Activated CD4-positive, alpha-beta memory T cell treated with anti-CD3 and anti-CD28 coated beads, Interleukin-2, amount 10 ng/mL, durations not matched to agents 7 days and 5 days (primary cell): ENCODE results near the gene MBIP. TPM values are rescaled to one million over a fixed set of nuclear protein-coding genes. Genes with fewer than 3 reads are reported as not detected.

Experiments
- CTCF ChIA-PET: fragments of 350-600 bp; sonication (Branson Sonifier 250); formaldehyde crosslinking; loops from one replicate; lab custom pipeline; 2021; ENCODE audit warnings: antibody characterized with exemption, inconsistent platforms; lab: Charles Lee
- POLR2A ChIA-PET: fragments of 350-600 bp; sonication (Branson Sonifier 250); formaldehyde crosslinking; loops from one replicate; lab custom pipeline; 2021; ENCODE audit warnings: antibody characterized with exemption; lab: Charles Lee
- DNase-seq: peaks from one replicate; pipeline ENCODE4 v3.0.0-alpha.2; 2020
- H3K27ac Mint-ChIP-seq: one replicate; pipeline ENCODE4 v1.8.0; 2021; ENCODE audit warnings: mild to moderate bottlenecking, mixed read lengths
- H3K27me3 Mint-ChIP-seq: one replicate; pipeline ENCODE4 v1.8.0; 2021; ENCODE audit warnings: mixed read lengths
- H3K36me3 Mint-ChIP-seq: one replicate; pipeline ENCODE4 v1.8.0; 2021; ENCODE audit warnings: low read depth, mixed read lengths
- H3K4me1 Mint-ChIP-seq: one replicate; pipeline ENCODE4 v1.8.0; 2021; ENCODE audit warnings: mixed read lengths
- H3K4me3 Mint-ChIP-seq: one replicate; pipeline ENCODE4 v1.8.0; 2021; ENCODE audit warnings: mild to moderate bottlenecking, mixed read lengths
- H3K9me3 Mint-ChIP-seq: one replicate; pipeline ENCODE4 v1.8.0; 2021; ENCODE audit warnings: mixed read lengths
- total RNA-seq, 2 experiments: library from RNA; stranded (reverse); gene quantifications; one replicate each; pipeline ENCODE4 v1.2.3, GENCODE V29; 2021

The MBIP gene
- total RNA-seq, 2 experiments from 2014 or later = 20.2 to 24.6 TPM

DNA sequence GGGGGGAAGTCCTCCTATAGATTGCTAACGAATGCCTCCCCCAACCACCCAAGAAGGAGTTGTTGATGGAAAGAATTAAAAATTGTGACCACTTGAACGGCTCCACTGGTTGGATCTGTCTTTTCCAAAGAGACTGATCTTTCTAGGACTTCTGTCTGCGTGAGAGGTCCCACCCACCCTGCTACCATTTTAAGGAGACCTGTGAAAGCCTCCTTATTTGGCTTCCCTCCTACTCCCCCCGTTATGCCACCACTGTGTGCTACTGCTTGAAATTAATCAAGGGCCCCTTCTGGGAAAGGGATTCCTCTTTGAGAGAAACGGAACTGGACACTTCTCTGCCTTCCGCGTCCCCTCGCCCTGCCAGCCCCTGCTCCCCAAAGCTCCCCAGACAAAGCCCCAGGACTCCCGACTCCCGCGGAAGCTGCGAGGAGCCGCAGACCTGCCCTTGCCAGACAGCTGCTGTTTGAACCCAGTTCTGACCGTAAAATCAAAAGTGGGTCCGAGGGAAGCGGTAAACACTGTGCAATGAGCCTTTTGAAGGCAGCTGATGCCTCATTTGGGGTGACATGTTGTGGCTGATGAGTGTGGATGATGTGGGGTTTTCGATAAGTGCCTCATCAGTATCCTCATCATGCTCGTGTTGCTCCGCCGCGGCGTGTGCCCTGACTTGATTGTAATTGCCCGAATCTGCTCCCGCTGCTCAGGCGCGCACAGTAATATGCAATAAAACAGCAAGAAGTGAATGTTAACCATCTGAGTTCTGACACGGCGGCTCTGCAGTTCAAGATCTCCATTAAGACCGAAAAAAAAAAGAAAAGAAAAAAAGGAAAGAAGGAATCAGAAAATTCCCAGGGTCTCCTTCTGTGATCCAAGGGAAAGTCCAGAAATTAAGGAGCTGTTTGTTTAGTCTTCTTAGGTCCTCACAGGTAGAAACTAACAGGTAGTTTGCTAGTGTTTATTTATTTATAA, 48.2 kb downstream of the MBIP start:
- peak; percentile 16 for DNase-seq
- H3K27me3 Mint-ChIP-seq = peaks cover 49% of the 10 kb centered on the region
- H3K4me1 Mint-ChIP-seq = peaks cover 11% of the 10 kb centered on the region
- POLR2A ChIA-PET = no interaction called here
- CTCF ChIA-PET = no interaction called here
- H3K36me3 Mint-ChIP-seq = no peaks in the 10 kb centered on the region
- no peak overlapping the region for H3K27ac Mint-ChIP-seq
- no peaks in the 10 kb centered on the region for H3K9me3 Mint-ChIP-seq
- peak overlapping the region; percentile 37 for H3K4me3 Mint-ChIP-seq

DNA sequence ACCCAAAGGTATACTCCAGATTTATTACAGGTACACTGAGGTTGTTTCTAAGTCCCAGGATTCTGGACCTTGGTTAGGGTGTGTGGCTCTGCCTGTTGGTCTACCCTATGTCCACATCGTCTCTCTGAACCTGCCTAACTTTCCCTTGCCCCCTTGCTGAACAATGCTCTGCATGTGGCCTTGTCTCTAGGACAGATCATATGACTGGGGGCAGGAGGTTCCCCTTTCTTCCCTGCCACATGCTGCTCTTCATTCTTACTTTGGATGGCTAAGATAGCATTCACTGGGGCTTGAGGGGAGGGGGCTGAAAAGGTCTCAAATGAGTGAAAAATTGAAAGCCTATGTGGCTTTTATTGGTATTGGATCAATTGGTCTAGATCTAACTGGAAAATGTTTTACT, 49.2 kb downstream of the MBIP start:
- Mint-ChIP-seq H3K4me1 (peaks cover 11% of the 10 kb centered on the region), H3K36me3 (no peaks in the 10 kb centered on the region), H3K27ac (no peak overlapping the region), H3K9me3 (no peaks in the 10 kb centered on the region), H3K4me3 (no peak overlapping the region), H3K27me3 (peaks cover 44% of the 10 kb centered on the region)
- DNase-seq = no peak
- POLR2A ChIA-PET = no interaction called here
- CTCF ChIA-PET = no interaction called here

DNA sequence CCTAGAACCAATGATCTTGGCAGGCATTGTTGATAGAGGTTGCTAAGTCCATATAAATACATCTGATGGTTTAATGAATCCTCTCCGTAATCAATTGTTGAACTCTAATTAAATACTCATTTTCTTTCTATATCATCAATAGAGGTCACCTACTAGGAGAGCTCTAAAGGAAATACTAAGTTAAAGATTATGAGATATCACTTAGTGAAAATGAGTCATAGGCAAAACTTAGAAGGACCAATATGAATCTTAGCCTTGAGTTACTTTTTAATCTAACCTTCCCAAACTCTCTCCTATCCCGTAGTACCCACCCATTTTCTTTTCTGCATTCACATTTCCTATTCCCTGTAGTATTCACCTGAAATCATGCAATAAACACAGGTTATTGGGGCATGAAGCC, 50.2 kb downstream of the MBIP start:
- H3K27me3 Mint-ChIP-seq = peaks cover 47% of the 10 kb centered on the region
- H3K4me1 Mint-ChIP-seq = peaks cover 11% of the 10 kb centered on the region
- H3K36me3 Mint-ChIP-seq = no peaks in the 10 kb centered on the region
- ChIA-PET POLR2A (no interaction called here), CTCF (no interaction called here)
- no peak overlapping the region for H3K27ac Mint-ChIP-seq
- no peak overlapping the region for H3K4me3 Mint-ChIP-seq
- no peak for DNase-seq
- no peaks in the 10 kb centered on the region for H3K9me3 Mint-ChIP-seq

DNA sequence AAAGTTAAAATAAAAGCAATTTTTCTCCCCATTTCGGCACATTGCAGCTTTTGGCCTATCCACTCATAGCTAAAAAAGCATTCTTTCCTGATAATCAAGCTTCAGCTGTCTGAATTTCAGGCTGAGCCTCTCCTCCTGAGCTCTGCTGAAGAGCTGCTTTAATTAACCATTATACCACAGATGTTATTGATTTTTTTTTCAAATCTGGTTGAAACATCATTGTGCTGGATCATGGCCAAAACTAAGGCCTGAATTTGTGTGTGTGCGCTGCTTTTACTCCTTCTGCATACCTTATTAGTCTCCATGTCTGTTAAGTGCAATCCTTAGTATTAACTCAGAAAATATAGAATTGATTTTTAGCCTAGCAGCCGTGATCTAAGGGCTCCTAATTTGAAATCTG, 52.3 kb downstream of the MBIP start:
- DNase-seq = no peak
- no peak overlapping the region for H3K4me3 Mint-ChIP-seq
- POLR2A ChIA-PET = no interaction called here
- H3K36me3 Mint-ChIP-seq = no peaks in the 10 kb centered on the region
- CTCF ChIA-PET = no interaction called here
- H3K4me1 Mint-ChIP-seq = peaks cover 10% of the 10 kb centered on the region
- peaks cover 33% of the 10 kb centered on the region for H3K27me3 Mint-ChIP-seq
- no peaks in the 10 kb centered on the region for H3K9me3 Mint-ChIP-seq
- H3K27ac Mint-ChIP-seq = no peak overlapping the region

DNA sequence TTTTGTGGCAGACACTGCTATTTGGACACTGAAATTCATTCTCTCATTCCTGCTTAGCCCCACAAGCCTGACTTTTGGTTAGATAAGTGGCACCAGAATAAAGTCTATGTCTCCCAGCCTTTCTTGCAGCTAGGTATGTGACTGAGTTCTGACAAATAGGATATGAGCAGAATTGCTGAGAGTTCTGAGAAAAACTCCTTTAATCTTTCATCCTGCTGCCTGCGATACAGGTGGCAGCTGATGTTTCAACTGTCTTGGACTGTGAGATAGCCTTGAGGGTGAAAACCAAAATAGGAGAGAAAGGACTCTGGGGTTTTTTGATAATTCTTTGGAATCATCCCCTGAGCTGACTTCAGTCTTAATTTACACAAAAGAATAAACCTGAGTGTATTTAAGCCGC, 55.8 kb downstream of the MBIP start:
- H3K9me3 Mint-ChIP-seq = no peaks in the 10 kb centered on the region
- no peak overlapping the region for H3K27ac Mint-ChIP-seq
- H3K4me1 Mint-ChIP-seq = no peaks in the 10 kb centered on the region
- H3K4me3 Mint-ChIP-seq = no peak overlapping the region
- ChIA-PET POLR2A (no interaction called here), CTCF (no interaction called here)
- H3K36me3 Mint-ChIP-seq = no peaks in the 10 kb centered on the region
- DNase-seq = no peak
- H3K27me3 Mint-ChIP-seq = peaks cover 9% of the 10 kb centered on the region

DNA sequence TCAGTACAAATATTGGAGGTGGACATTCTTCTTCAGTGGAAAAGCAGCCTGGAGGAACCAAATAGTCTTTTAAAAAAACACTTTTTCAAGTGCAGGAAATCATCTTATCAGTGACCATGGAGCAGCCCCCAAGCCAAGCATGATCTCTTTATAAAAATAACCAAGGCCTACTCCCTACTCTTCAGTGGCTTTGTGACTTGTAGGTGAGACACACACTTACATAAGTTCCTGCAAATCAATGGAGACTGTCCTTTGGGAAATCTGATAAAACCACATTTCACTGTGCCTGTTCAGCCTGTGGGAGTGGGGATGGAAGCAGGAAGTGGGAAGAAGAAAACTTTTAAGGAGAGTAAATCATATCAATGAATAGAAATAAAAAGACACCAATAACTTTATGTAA, 56.3 kb downstream of the MBIP start:
- no peaks in the 10 kb centered on the region for H3K9me3 Mint-ChIP-seq
- H3K4me3 Mint-ChIP-seq = no peak overlapping the region
- no peaks in the 10 kb centered on the region for H3K4me1 Mint-ChIP-seq
- H3K27me3 Mint-ChIP-seq = peaks cover 9% of the 10 kb centered on the region
- CTCF ChIA-PET = no interaction called here
- no peaks in the 10 kb centered on the region for H3K36me3 Mint-ChIP-seq
- POLR2A ChIA-PET = no interaction called here
- no peak overlapping the region for H3K27ac Mint-ChIP-seq
- no peak for DNase-seq

DNA sequence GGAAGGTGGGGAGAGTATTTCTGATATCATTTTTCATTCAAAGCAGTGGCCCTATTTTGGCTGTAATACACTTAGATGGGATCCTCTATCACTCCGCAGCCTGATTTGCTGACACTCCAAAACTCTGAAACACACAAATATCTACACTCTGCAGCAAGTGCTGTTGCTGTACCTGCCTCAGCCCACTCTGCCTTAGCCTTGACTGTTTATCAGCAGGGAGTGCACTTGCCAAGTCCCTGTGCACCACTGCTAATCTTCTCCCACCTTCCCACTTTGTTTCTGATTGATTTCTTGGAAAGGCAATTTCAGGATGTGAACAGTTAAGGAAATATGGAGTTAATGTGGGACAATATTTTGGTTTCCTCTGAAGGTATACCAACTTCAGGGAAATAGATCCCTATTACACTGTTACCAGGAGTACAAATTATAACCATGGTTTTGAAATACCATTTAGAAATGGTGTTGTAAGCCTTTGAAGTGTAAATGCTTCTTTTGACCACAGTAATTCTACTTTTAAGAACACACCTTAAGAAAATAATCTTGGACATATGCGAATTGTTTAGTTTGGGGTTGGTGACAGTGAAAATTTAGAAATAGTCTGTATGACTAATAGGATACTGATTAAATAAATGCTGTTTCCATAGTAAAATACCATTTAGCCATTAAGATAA, 59.3 kb downstream of the MBIP start:
- Mint-ChIP-seq H3K4me1 (no peaks in the 10 kb centered on the region), H3K27me3 (peaks cover 6% of the 10 kb centered on the region), H3K36me3 (no peaks in the 10 kb centered on the region), H3K27ac (no peak overlapping the region), H3K9me3 (no peaks in the 10 kb centered on the region), H3K4me3 (no peak overlapping the region)
- CTCF ChIA-PET = no interaction called here
- no peak for DNase-seq
- POLR2A ChIA-PET = no interaction called here

DNA sequence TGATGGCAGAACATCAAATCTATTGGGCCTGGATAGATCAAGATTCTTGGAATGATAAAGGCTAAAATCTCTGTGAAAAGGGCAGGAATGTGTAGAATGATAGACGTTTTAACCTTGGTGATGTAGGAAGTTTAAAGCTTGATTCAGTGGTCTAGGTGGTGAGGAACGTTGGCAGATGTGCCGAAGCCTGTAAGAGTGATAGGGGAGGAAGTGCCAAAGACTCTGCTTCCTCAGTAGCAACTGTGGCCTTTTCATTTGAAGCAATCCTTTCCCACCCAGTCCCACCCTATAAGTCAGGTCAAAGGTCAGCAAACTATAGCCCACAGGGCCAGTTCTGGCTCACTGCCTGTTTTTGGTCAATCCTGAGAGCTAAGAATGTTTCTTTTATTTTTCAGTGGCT, 62.2 kb downstream of the MBIP start:
- Mint-ChIP-seq H3K36me3 (no peaks in the 10 kb centered on the region), H3K9me3 (no peaks in the 10 kb centered on the region), H3K27me3 (peaks cover 3% of the 10 kb centered on the region), H3K4me1 (no peaks in the 10 kb centered on the region), H3K4me3 (no peak overlapping the region), H3K27ac (no peak overlapping the region)
- POLR2A ChIA-PET = no interaction called here
- no peak for DNase-seq
- CTCF ChIA-PET = no interaction called here

DNA sequence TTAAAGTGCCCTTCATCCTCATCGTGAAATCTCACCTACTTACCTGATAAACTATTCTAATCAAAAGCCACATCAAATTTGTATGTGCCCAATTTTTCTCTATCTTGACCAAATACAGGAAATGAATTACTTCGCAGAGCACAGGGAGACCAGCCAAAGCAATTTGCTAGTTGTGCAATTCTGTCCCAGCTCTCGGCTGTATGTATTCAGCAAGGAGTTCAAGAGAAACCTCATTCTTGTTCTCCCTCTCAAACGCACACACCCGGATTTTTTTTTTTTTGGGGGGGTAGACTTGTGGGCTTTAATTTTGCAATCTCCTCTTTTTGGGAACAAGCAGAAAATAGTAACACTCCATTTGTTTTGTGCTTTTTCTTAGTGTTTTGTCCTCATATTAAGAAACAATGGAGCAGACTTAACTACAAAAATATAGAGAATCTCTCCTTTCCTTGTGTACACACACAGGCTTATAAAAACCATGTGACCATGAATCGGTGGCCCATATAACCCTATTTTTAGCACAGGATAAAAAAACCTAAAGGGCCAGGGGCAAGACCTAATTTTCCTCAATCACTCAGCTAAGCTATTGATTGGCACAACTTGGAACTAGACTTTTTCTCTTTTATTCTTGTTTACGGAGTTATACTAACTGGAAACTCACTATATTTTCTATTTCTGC, 64.2 kb downstream of the MBIP start:
- ChIA-PET POLR2A (no interaction called here), CTCF (no interaction called here)
- no peaks in the 10 kb centered on the region for H3K9me3 Mint-ChIP-seq
- no peaks in the 10 kb centered on the region for H3K4me1 Mint-ChIP-seq
- no peaks in the 10 kb centered on the region for H3K36me3 Mint-ChIP-seq
- no peak overlapping the region for H3K4me3 Mint-ChIP-seq
- peaks cover 5% of the 10 kb centered on the region for H3K27me3 Mint-ChIP-seq
- H3K27ac Mint-ChIP-seq = no peak overlapping the region
- DNase-seq = no peak

DNA sequence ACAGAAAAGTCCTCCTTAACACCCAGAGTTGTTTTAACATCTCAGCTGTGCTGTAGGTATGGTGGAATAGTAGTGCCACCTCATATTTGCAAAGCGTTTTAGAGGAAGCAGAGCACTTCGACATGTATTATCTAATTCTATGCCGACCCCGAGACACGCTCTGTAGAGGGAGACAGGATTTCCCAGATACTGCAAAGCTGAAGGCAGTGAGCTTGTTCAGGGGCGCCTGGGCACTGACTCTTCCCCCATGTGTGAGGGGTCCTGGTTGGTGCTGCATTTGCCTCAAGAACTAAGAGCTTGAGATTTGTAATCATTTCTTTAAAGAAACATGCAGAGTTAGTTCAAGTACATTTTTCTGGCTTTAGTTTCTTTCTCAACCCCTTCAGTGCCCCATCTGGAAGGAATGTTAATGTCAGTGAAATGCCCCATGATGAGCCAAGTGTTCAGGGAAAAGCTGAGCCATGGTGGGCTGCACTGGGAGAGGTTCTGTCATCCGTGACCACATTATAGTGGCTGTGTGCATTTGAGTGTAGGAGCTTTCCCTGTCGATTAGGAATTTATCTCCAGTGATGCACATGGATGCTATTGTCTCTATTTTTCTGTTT, 66.3 kb downstream of the MBIP start:
- Mint-ChIP-seq H3K36me3 (no peaks in the 10 kb centered on the region), H3K4me3 (no peak overlapping the region), H3K4me1 (no peaks in the 10 kb centered on the region), H3K9me3 (no peaks in the 10 kb centered on the region), H3K27ac (no peak overlapping the region), H3K27me3 (peaks cover 5% of the 10 kb centered on the region)
- ChIA-PET POLR2A (no interaction called here), CTCF (no interaction called here)
- no peak for DNase-seq

Other genes with a start within 250 kb of the MBIP start
- not detected for gene PTCSC3, start 143.9 kb downstream of the MBIP start, total RNA-seq
- gene NKX2-1, start 199.6 kb upstream of the MBIP start, total RNA-seq = not detected